HEK293 (cell line): ENCODE measurements around the gene CDYL2.

ENCODE experiments used
- CTCF ChIA-PET: fragments of 350-600 bp; formaldehyde crosslinking; extraction: SDS; loops from one replicate; lab custom pipeline; 2021; ENCODE audit warnings: antibody characterized with exemption; lab: Yijun Ruan, JAX
- POLR2A ChIA-PET: fragments of 300-600 bp; formaldehyde crosslinking; extraction: SDS; loops from one replicate; lab custom pipeline; 2020; ENCODE audit warnings: antibody characterized with exemption, inconsistent platforms; lab: Yijun Ruan, JAX
- H3K27ac ChIP-seq: fragments of 200-500 bp; sonication (Bioruptor generic); 2 replicates; pipeline ENCODE4 v1.5.1; 2014; ENCODE audit warnings: low read depth, low read length, control low read depth, inconsistent platforms; ENCODE audit errors: extremely low read depth
- H3K36me3 ChIP-seq, 2 experiments: fragments of 200-500 bp in 1 of 2; sonication (Bioruptor generic) in 1 of 2; 1 replicate in 1 of 2; 2 replicates in 1 of 2; pipeline ENCODE4 v1.5.1; 2014 to 2017; ENCODE audit warnings: inconsistent platforms in 2 of 2, low read length in 2 of 2; ENCODE audit not compliant: control insufficient read depth in 2 of 2, insufficient read depth in 1 of 2
- H3K4me1 ChIP-seq: fragments of 200-500 bp; sonication (Bioruptor generic); 2 replicates; pipeline ENCODE4 v1.5.1; 2014; ENCODE audit warnings: mild to moderate bottlenecking, low read length, inconsistent platforms; ENCODE audit not compliant: control insufficient read depth, insufficient read depth
- H3K4me3 ChIP-seq: 2 replicates; pipeline ENCODE4 v1.5.1; 2011; ENCODE audit warnings: low read depth, mild to moderate bottlenecking, control low read depth, low read length, moderate library complexity
- H3K9me3 ChIP-seq: fragments of 200-500 bp; sonication (Bioruptor generic); 2 replicates; pipeline ENCODE4 v1.5.1; 2014; ENCODE audit warnings: low read depth, low read length, inconsistent platforms; ENCODE audit not compliant: control insufficient read depth, insufficient read depth
- ATF2 ChIP-seq: fragments of 450-650 bp; formaldehyde crosslinking; IDR thresholded peaks from 2 replicates; pipeline ENCODE4 v1.5.1; 2016; ENCODE audit warnings: missing biosample characterization, missing genetic modification characterization, low read depth
- GLIS2 ChIP-seq: fragments of 450-650 bp; formaldehyde crosslinking; IDR thresholded peaks from 2 replicates; pipeline ENCODE4 v1.5.1; 2016; ENCODE audit warnings: missing biosample characterization, missing genetic modification characterization
- KLF17 ChIP-seq: fragments of 450-650 bp; formaldehyde crosslinking; IDR thresholded peaks from 2 replicates; pipeline ENCODE4 v1.5.1; 2016; ENCODE audit warnings: missing biosample characterization, missing genetic modification characterization
- OSR2 ChIP-seq: fragments of 450-650 bp; formaldehyde crosslinking; IDR thresholded peaks from 2 replicates; pipeline ENCODE4 v1.5.1; 2016; ENCODE audit warnings: missing biosample characterization, missing genetic modification characterization
- ZBTB11 ChIP-seq: fragments of 450-650 bp; formaldehyde crosslinking; conservative IDR thresholded peaks from 2 replicates; pipeline ENCODE4 v1.5.1; 2016; ENCODE audit warnings: low read depth, missing biosample characterization, missing genetic modification characterization
- ZBTB7A ChIP-seq: fragments of 450-650 bp; formaldehyde crosslinking; IDR thresholded peaks from 2 replicates; pipeline ENCODE4 v1.5.1; 2016; ENCODE audit warnings: low read depth, missing biosample characterization, missing genetic modification characterization
- ZBTB8A ChIP-seq: fragments of 450-650 bp; formaldehyde crosslinking; IDR thresholded peaks from 2 replicates; pipeline ENCODE4 v1.5.1; 2016; ENCODE audit warnings: missing biosample characterization, missing genetic modification characterization
- ZNF133 ChIP-seq: fragments of 450-650 bp; formaldehyde crosslinking; IDR thresholded peaks from 2 replicates; pipeline ENCODE4 v1.5.1; 2016; ENCODE audit warnings: missing biosample characterization, missing genetic modification characterization
- ZNF148 ChIP-seq: fragments of 450-650 bp; formaldehyde crosslinking; IDR thresholded peaks from 2 replicates; pipeline ENCODE4 v1.5.0; 2017; ENCODE audit warnings: missing biosample characterization, missing genetic modification characterization, borderline replicate concordance
- ZNF175 ChIP-seq: fragments of 450-650 bp; formaldehyde crosslinking; IDR thresholded peaks from 2 replicates; pipeline ENCODE4 v1.5.1; 2016; ENCODE audit warnings: missing biosample characterization, missing genetic modification characterization
- ZNF18 ChIP-seq: fragments of 450-650 bp; formaldehyde crosslinking; IDR thresholded peaks from 2 replicates; pipeline ENCODE4 v1.5.1; 2016; ENCODE audit warnings: missing biosample characterization, missing genetic modification characterization
- ZNF202 ChIP-seq: fragments of 450-650 bp; formaldehyde crosslinking; IDR thresholded peaks from 2 replicates; pipeline ENCODE4 v1.5.1; 2016; ENCODE audit warnings: missing biosample characterization, missing genetic modification characterization, borderline replicate concordance
- ZNF214 ChIP-seq: fragments of 450-650 bp; formaldehyde crosslinking; IDR thresholded peaks from 2 replicates; pipeline ENCODE4 v1.5.1; 2017; ENCODE audit warnings: missing biosample characterization, mild to moderate bottlenecking, missing genetic modification characterization, borderline replicate concordance
- ZNF292 ChIP-seq: fragments of 450-650 bp; formaldehyde crosslinking; IDR thresholded peaks from 2 replicates; pipeline ENCODE4 v1.5.1; 2016; ENCODE audit warnings: low read depth, missing biosample characterization, missing genetic modification characterization, borderline replicate concordance
- ZNF416 ChIP-seq: fragments of 450-650 bp; formaldehyde crosslinking; IDR thresholded peaks from 2 replicates; pipeline ENCODE4 v1.5.1; 2016; ENCODE audit warnings: missing biosample characterization, missing genetic modification characterization
- ZNF423 ChIP-seq: fragments of 450-650 bp; formaldehyde crosslinking; IDR thresholded peaks from 2 replicates; pipeline ENCODE4 v1.5.1; 2016; ENCODE audit warnings: missing biosample characterization, missing genetic modification characterization
- ZNF529 ChIP-seq: fragments of 450-650 bp; formaldehyde crosslinking; IDR thresholded peaks from 2 replicates; pipeline ENCODE4 v1.5.1; 2017; ENCODE audit warnings: missing genetic modification characterization, missing biosample characterization; ENCODE audit not compliant: insufficient replicate concordance
- ZNF664 ChIP-seq: fragments of 450-650 bp; formaldehyde crosslinking; IDR thresholded peaks from 2 replicates; pipeline ENCODE4 v1.5.1; 2016; ENCODE audit warnings: missing biosample characterization, missing genetic modification characterization
- ZNF704 ChIP-seq: fragments of 450-650 bp; formaldehyde crosslinking; IDR thresholded peaks from 2 replicates; pipeline ENCODE4 v1.5.1; 2016; ENCODE audit warnings: missing biosample characterization, missing genetic modification characterization
- ZXDB ChIP-seq: fragments of 450-650 bp; formaldehyde crosslinking; IDR thresholded peaks from 2 replicates; pipeline ENCODE4 v1.5.1; 2016; ENCODE audit warnings: missing biosample characterization, missing genetic modification characterization

Gene CDYL2

GRCh38 chr16:80637621-80638020, 166.8 kb downstream of the CDYL2 start (continued):
- TF ChIP-seq ZNF148 (tag by site-specific recombination) (no peak), ZNF423 (tag by site-specific recombination) (no peak), ZNF664 (tag by site-specific recombination) (no peak), OSR2 (tag by site-specific recombination) (no peak), ZNF175 (no peak), ZNF202 (tag by site-specific recombination) (no peak), ZBTB8A (tag by site-specific recombination) (no peak), ZNF416 (tag by site-specific recombination) (no peak), ZNF704 (tag by site-specific recombination) (no peak), ZNF214 (tag by site-specific recombination) (no peak), ZNF292 (tag by site-specific recombination) (no peak), ZNF18 (no peak), ZXDB (tag by site-specific recombination) (no peak)
- TF ChIP-seq, all 188 proteins: peak for 0

- TF ChIP-seq GLIS2 (tag by site-specific recombination) = no peak
- TF ChIP-seq, all 188 proteins: peak for 0
- no peaks in the 10 kb centered on the region for H3K9me3 ChIP-seq
- H3K4me1 ChIP-seq = no peaks in the 10 kb centered on the region
- H3K4me3 ChIP-seq = no peak overlapping the region
- POLR2A ChIA-PET = no interaction called here
- H3K27ac ChIP-seq = no peak overlapping the region
- peaks cover 0 to 9% of the 10 kb centered on the region in 2 experiments; a peak in 1 of 3 replicates for H3K36me3 ChIP-seq
- CTCF ChIA-PET = no interaction called here
These were observed 172.8 kb downstream of the CDYL2 start for GRCh38 chr16:80631581-80631980.

GRCh38 chr16:80628254-80628653, 176.1 kb downstream of the CDYL2 start:
- H3K36me3 ChIP-seq = peaks cover 0 to 9% of the 10 kb centered on the region in 2 experiments; a peak in 1 of 3 replicates
- H3K4me1 ChIP-seq = no peaks in the 10 kb centered on the region
- CTCF ChIA-PET = no interaction called here
- H3K9me3 ChIP-seq = no peaks in the 10 kb centered on the region
- POLR2A ChIA-PET = no interaction called here
- no peak overlapping the region for H3K27ac ChIP-seq
- no peak overlapping the region for H3K4me3 ChIP-seq
- TF ChIP-seq ZNF214 (tag by site-specific recombination) = no peak
- no peak for TF ChIP-seq ZBTB7A
- no peak for TF ChIP-seq ZBTB11 (tag by site-specific recombination)
- TF ChIP-seq ZNF133 (tag by site-specific recombination) = no peak
- no peak for TF ChIP-seq KLF17 (tag by site-specific recombination)
- TF ChIP-seq ZNF529 (tag by site-specific recombination) = no peak
- TF ChIP-seq GLIS2 (tag by site-specific recombination) = no peak
- TF ChIP-seq ATF2 (tag by site-specific recombination) = no peak
